ENCODE measurements around the gene C20orf173. TPM values are rescaled to one million over a fixed set of nuclear protein-coding genes. Genes with fewer than 3 reads are reported as not detected.

C20orf173 gene
- total RNA-seq (not detected), polyA plus RNA-seq (not detected)
- long read RNA-seq, donor 1 = 0 reads
- long read RNA-seq, donor 2 = 0 reads

- no peaks in the 10 kb centered on the region for H3K27me3 ChIP-seq (ENCODE audit: control insufficient read depth in 1 of 2, insufficient read depth in 2 of 2, low read length in 1 of 2)
- H3K36me3 ChIP-seq (ENCODE audit: control insufficient read depth in 1 of 2, insufficient read depth in 2 of 2, low read length in 1 of 2) = no peaks in the 10 kb centered on the region
- DNase-seq (no peak), ATAC-seq (ENCODE audit: low FRiP score) (no peak)
- H3K9me3 ChIP-seq (ENCODE audit: control insufficient read depth, low read length) = no peaks in the 10 kb centered on the region
- no peak within 1 kb of the TSS for H3K4me3 ChIP-seq (ENCODE audit: low read length in 2 of 2)
- no peaks in the 10 kb centered on the region for H3K4me1 ChIP-seq (ENCODE audit: control insufficient read depth in 1 of 2, insufficient read depth in 2 of 2, low read length in 2 of 2)
- intact Hi-C loops (cut with DNase I) = no loop called here
- H3K27ac ChIP-seq (ENCODE audit: low read depth in 1 of 2, low read length in 2 of 2) = no peak within 1 kb of the TSS
- 92 to 94% methylated on average over 2 of the region's 2 CpGs for WGBS, 2 donors
These were observed at the start of gene C20orf173 for GRCh38 chr20:35529552-35529951. C20orf173 (minus strand) TSS chr20:35529652; CDS start chr20:35529373, 279 bp downstream.

GRCh38 chr20:35579196-35579595 is 49.7 kb upstream of the C20orf173 start:
- Histone ChIP-seq H3K4me3 (ENCODE audit: low read length in 2 of 2) (no peak overlapping the region), H3K27me3 (ENCODE audit: control insufficient read depth in 1 of 2, insufficient read depth in 2 of 2, low read length in 1 of 2) (no peaks in the 10 kb centered on the region), H3K4me1 (ENCODE audit: control insufficient read depth in 1 of 2, insufficient read depth in 2 of 2, low read length in 2 of 2) (no peaks in the 10 kb centered on the region), H3K9me3 (ENCODE audit: control insufficient read depth, low read length) (peaks cover 1% of the 10 kb centered on the region), H3K36me3 (ENCODE audit: control insufficient read depth in 1 of 2, insufficient read depth in 2 of 2, low read length in 1 of 2) (no peaks in the 10 kb centered on the region), H3K27ac (ENCODE audit: low read depth in 1 of 2, low read length in 2 of 2) (no peak overlapping the region)
- DNase-seq (peak in 1 of 2 donors; percentile 38), ATAC-seq (ENCODE audit: low FRiP score) (no peak)
- 93 to 95% methylated on average over 6 of the region's 6 CpGs for WGBS, 2 donors
- intact Hi-C loops (cut with DNase I) = no loop called here

GRCh38 chr20:35578469-35578868 is 49.0 kb upstream of the C20orf173 start:
- H3K4me3 ChIP-seq (ENCODE audit: low read length in 2 of 2) = no peak overlapping the region
- peaks cover 1% of the 10 kb centered on the region for H3K9me3 ChIP-seq (ENCODE audit: control insufficient read depth, low read length)
- H3K27ac ChIP-seq (ENCODE audit: low read depth in 1 of 2, low read length in 2 of 2) = no peak overlapping the region
- no peaks in the 10 kb centered on the region for H3K4me1 ChIP-seq (ENCODE audit: control insufficient read depth in 1 of 2, insufficient read depth in 2 of 2, low read length in 2 of 2)
- intact Hi-C loops (cut with DNase I) = no loop called here
- 87 to 89% methylated on average over 8 of the region's 8 CpGs for WGBS, 2 donors
- ATAC-seq (ENCODE audit: low FRiP score) = no peak
- H3K27me3 ChIP-seq (ENCODE audit: control insufficient read depth in 1 of 2, insufficient read depth in 2 of 2, low read length in 1 of 2) = no peaks in the 10 kb centered on the region
- peak in 1 of 2 donors; percentile 48 for DNase-seq
- no peaks in the 10 kb centered on the region for H3K36me3 ChIP-seq (ENCODE audit: control insufficient read depth in 1 of 2, insufficient read depth in 2 of 2, low read length in 1 of 2)

GRCh38 chr20:35576816-35577215 is 47.4 kb upstream of the C20orf173 start:
- Histone ChIP-seq H3K4me3 (ENCODE audit: low read length in 2 of 2) (no peak overlapping the region), H3K9me3 (ENCODE audit: control insufficient read depth, low read length) (peaks cover 2% of the 10 kb centered on the region), H3K27ac (ENCODE audit: low read depth in 1 of 2, low read length in 2 of 2) (no peak overlapping the region), H3K27me3 (ENCODE audit: control insufficient read depth in 1 of 2, insufficient read depth in 2 of 2, low read length in 1 of 2) (no peaks in the 10 kb centered on the region), H3K36me3 (ENCODE audit: control insufficient read depth in 1 of 2, insufficient read depth in 2 of 2, low read length in 1 of 2) (no peaks in the 10 kb centered on the region), H3K4me1 (ENCODE audit: control insufficient read depth in 1 of 2, insufficient read depth in 2 of 2, low read length in 2 of 2) (no peaks in the 10 kb centered on the region)
- DNase-seq (no peak), ATAC-seq (ENCODE audit: low FRiP score) (no peak)
- WGBS, 2 donors = 45 to 49% methylated on average over 3 of the region's 3 CpGs
- intact Hi-C loops (cut with DNase I) = no loop called here

- no peaks in the 10 kb centered on the region for H3K36me3 ChIP-seq (ENCODE audit: control insufficient read depth in 1 of 2, insufficient read depth in 2 of 2, low read length in 1 of 2)
- no peak overlapping the region for H3K4me3 ChIP-seq (ENCODE audit: low read length in 2 of 2)
- H3K27me3 ChIP-seq (ENCODE audit: control insufficient read depth in 1 of 2, insufficient read depth in 2 of 2, low read length in 1 of 2) = no peaks in the 10 kb centered on the region
- intact Hi-C loops (cut with DNase I) = no loop called here
- ATAC-seq (ENCODE audit: low FRiP score) (no peak), DNase-seq (peak in 1 of 2 donors; percentile 23)
- H3K4me1 ChIP-seq (ENCODE audit: control insufficient read depth in 1 of 2, insufficient read depth in 2 of 2, low read length in 2 of 2) = no peaks in the 10 kb centered on the region
- H3K9me3 ChIP-seq (ENCODE audit: control insufficient read depth, low read length) = peaks cover 2% of the 10 kb centered on the region
- WGBS, 2 donors = 73 to 75% methylated on average over 4 of the region's 4 CpGs
- H3K27ac ChIP-seq (ENCODE audit: low read depth in 1 of 2, low read length in 2 of 2) = no peak overlapping the region
These were observed 46.5 kb upstream of the C20orf173 start for GRCh38 chr20:35575958-35576357.

GRCh38 chr20:35572838-35573237 is 43.4 kb upstream of the C20orf173 start:
- Histone ChIP-seq H3K27ac (ENCODE audit: low read depth in 1 of 2, low read length in 2 of 2) (no peak overlapping the region), H3K36me3 (ENCODE audit: control insufficient read depth in 1 of 2, insufficient read depth in 2 of 2, low read length in 1 of 2) (no peaks in the 10 kb centered on the region), H3K27me3 (ENCODE audit: control insufficient read depth in 1 of 2, insufficient read depth in 2 of 2, low read length in 1 of 2) (no peaks in the 10 kb centered on the region), H3K4me1 (ENCODE audit: control insufficient read depth in 1 of 2, insufficient read depth in 2 of 2, low read length in 2 of 2) (no peaks in the 10 kb centered on the region), H3K9me3 (ENCODE audit: control insufficient read depth, low read length) (peaks cover 2% of the 10 kb centered on the region), H3K4me3 (ENCODE audit: low read length in 2 of 2) (no peak overlapping the region)
- no peak for ATAC-seq (ENCODE audit: low FRiP score)
- peak in 1 of 2 donors; percentile 9 for DNase-seq
- WGBS, 2 donors = 91 to 98% methylated on average over 4 of the region's 4 CpGs
- intact Hi-C loops (cut with DNase I) = no loop called here

GRCh38 chr20:35571555-35571954 is 42.1 kb upstream of the C20orf173 start:
- no peak for ATAC-seq (ENCODE audit: low FRiP score)

GRCh38 chr20:35568645-35569044 is 39.2 kb upstream of the C20orf173 start:
- DNase-seq (peak in 1 of 2 donors; percentile 5), ATAC-seq (ENCODE audit: low FRiP score) (no peak)
- intact Hi-C loops (cut with DNase I) = no loop called here
- Histone ChIP-seq H3K36me3 (ENCODE audit: control insufficient read depth in 1 of 2, insufficient read depth in 2 of 2, low read length in 1 of 2) (no peaks in the 10 kb centered on the region), H3K4me1 (ENCODE audit: control insufficient read depth in 1 of 2, insufficient read depth in 2 of 2, low read length in 2 of 2) (no peaks in the 10 kb centered on the region), H3K9me3 (ENCODE audit: control insufficient read depth, low read length) (peaks cover 2% of the 10 kb centered on the region), H3K27ac (ENCODE audit: low read depth in 1 of 2, low read length in 2 of 2) (no peak overlapping the region), H3K27me3 (ENCODE audit: control insufficient read depth in 1 of 2, insufficient read depth in 2 of 2, low read length in 1 of 2) (no peaks in the 10 kb centered on the region), H3K4me3 (ENCODE audit: low read length in 2 of 2) (no peak overlapping the region)
- 19 to 21% methylated on average over 2 of the region's 2 CpGs for WGBS, 2 donors

More at GRCh38 chr20:35571555-35571954, 42.1 kb upstream of the C20orf173 start:
- H3K4me3 ChIP-seq (ENCODE audit: low read length in 2 of 2) = no peak overlapping the region
- H3K9me3 ChIP-seq (ENCODE audit: control insufficient read depth, low read length) = peaks cover 2% of the 10 kb centered on the region
- intact Hi-C loops (cut with DNase I) = no loop called here
- H3K4me1 ChIP-seq (ENCODE audit: control insufficient read depth in 1 of 2, insufficient read depth in 2 of 2, low read length in 2 of 2) = no peaks in the 10 kb centered on the region
- H3K27me3 ChIP-seq (ENCODE audit: control insufficient read depth in 1 of 2, insufficient read depth in 2 of 2, low read length in 1 of 2) = no peaks in the 10 kb centered on the region
- no peak overlapping the region for H3K27ac ChIP-seq (ENCODE audit: low read depth in 1 of 2, low read length in 2 of 2)
- no peaks in the 10 kb centered on the region for H3K36me3 ChIP-seq (ENCODE audit: control insufficient read depth in 1 of 2, insufficient read depth in 2 of 2, low read length in 1 of 2)
- DNase-seq = no peak

- ATAC-seq (ENCODE audit: low FRiP score) (no peak), DNase-seq (peak in 1 of 2 donors; percentile 23)
- intact Hi-C loops (cut with DNase I) = no loop called here
- Histone ChIP-seq H3K27ac (ENCODE audit: low read depth in 1 of 2, low read length in 2 of 2) (no peak overlapping the region), H3K27me3 (ENCODE audit: control insufficient read depth in 1 of 2, insufficient read depth in 2 of 2, low read length in 1 of 2) (no peaks in the 10 kb centered on the region), H3K4me3 (ENCODE audit: low read length in 2 of 2) (no peak overlapping the region), H3K36me3 (ENCODE audit: control insufficient read depth in 1 of 2, insufficient read depth in 2 of 2, low read length in 1 of 2) (no peaks in the 10 kb centered on the region), H3K9me3 (ENCODE audit: control insufficient read depth, low read length) (no peaks in the 10 kb centered on the region), H3K4me1 (ENCODE audit: control insufficient read depth in 1 of 2, insufficient read depth in 2 of 2, low read length in 2 of 2) (no peaks in the 10 kb centered on the region)
- WGBS, 2 donors = 92 to 93% methylated on average over 7 of the region's 7 CpGs
These were observed 35.5 kb upstream of the C20orf173 start for GRCh38 chr20:35564905-35565304.

Data from aorta (tissue), 5 donors.